Pancreas (tissue), 10 donors: ENCODE data around the gene FADS3. TPM values are rescaled to one million over a fixed set of nuclear protein-coding genes. Genes with fewer than 3 reads are reported as not detected.
A peak's percentile ranks its signal among the peaks of the same experiment; 100 is the strongest.

ENCODE experiments used
- ATAC-seq, 4 donors: fragments of 200-7000 bp; cut with Tn5 transposase; one replicate each; pipeline versions ENCODE4 v1.8.0 to v1.9.1; 2020; ENCODE audit warnings: mild to moderate bottlenecking in 4 of 4, moderate library complexity in 4 of 4
- DNase-seq, 6 donors: peaks; one replicate each; pipeline ENCODE4 v3.0.0-alpha.2; 2020
- FAIRE-seq: peaks from 2 replicates; lab custom pipeline; 2012; peaks lifted over from hg19 to GRCh38; lab: Jason Lieb, UNC
- H3K27ac ChIP-seq, 4 donors: fragments of 200-600 bp; sonication (generic); 1 replicate in 3 of 4; 2 replicates in 1 of 4; pipeline versions ENCODE4 v1.5.0 to v1.8.0; 2020
- H3K27me3 ChIP-seq, 4 donors: fragments of 200-600 bp; one replicate each; pipeline ENCODE4 v1.8.0; 2021
- H3K36me3 ChIP-seq, 3 donors: fragments of 200-600 bp; sonication (generic) in 1 of 3; one replicate each; pipeline versions ENCODE4 v1.5.0 to v1.8.0; 2020 to 2021
- H3K4me1 ChIP-seq, 3 donors: fragments of 200-600 bp; one replicate each; pipeline ENCODE4 v1.8.0; 2021
- H3K4me3 ChIP-seq, 4 donors: fragments of 200-600 bp; sonication (generic) in 2 of 4; one replicate each; pipeline versions ENCODE4 v1.5.0 to v1.8.0; 2020 to 2021
- H3K9me3 ChIP-seq, 4 donors: fragments of 200-600 bp; one replicate each; pipeline ENCODE4 v1.8.0; 2021
- CTCF ChIP-seq, 4 donors: fragments of 200-600 bp; sonication (generic) in 3 of 4; IDR thresholded peaks; one replicate each; pipeline versions ENCODE4 v1.5.0 to v1.8.0; 2021; ENCODE audit warnings: antibody characterized with exemption in 4 of 4
- WGBS, 2 donors: extraction: QIAGEN DNeasy Blood & Tissue Kit; methylation state at CpG; one replicate each; pipeline ENCODE4 v1.1.7; 2013; 5-methylcytosine and 5-hydroxymethylcytosine counted together
- intact Hi-C, 3 donors: fragments of 100-400 bp; cut with DNase I; formaldehyde crosslinking; loops; one replicate each; pipeline versions ENCODE4 v1.11.1 to v1.14.2; 2022
- polyA plus RNA-seq, 2 donors: library from polyadenylated mRNA; stranded (reverse); fragments of 200-250 nt; gene quantifications; one replicate each; pipeline ENCODE4 v1.2.3, GENCODE V29; 2013
- total RNA-seq, 6 donors: library from RNA; stranded (reverse); fragmentation: NEBNext Ultra II Directional in 4 of 6; extraction: Animal tissue kit (Norgen Biotek cat#: 25700) in 4 of 6; gene quantifications; one replicate each; pipeline versions ENCODE4 v1.2.1 to v1.2.4, GENCODE V29; 2021 to 2023
- donor health status: healthy with polysubstance abuse.
- donor health status: DM: no; HTN: no; CAD: no; lungs with moderate emphysema.
- donor health status: DM: no; HTN: no; CAD: no.
- donor health status: control.
- donor health status: control.
- donor health status: Bipolar disorder and iron deficiency.
- donor health status: DM: yes; HTN: yes; CAD: no.
- donor health status: DM: no; HTN: no; CAD: no.
- donor health status: DM: no; HTN: no; CAD: no.
- donor health status: DM: yes; HTN: yes; CAD: no.

The FADS3 gene
- total and polyA plus RNA-seq, 8 donors = 11.2 to 42.7 (median 19.9) TPM

DNA sequence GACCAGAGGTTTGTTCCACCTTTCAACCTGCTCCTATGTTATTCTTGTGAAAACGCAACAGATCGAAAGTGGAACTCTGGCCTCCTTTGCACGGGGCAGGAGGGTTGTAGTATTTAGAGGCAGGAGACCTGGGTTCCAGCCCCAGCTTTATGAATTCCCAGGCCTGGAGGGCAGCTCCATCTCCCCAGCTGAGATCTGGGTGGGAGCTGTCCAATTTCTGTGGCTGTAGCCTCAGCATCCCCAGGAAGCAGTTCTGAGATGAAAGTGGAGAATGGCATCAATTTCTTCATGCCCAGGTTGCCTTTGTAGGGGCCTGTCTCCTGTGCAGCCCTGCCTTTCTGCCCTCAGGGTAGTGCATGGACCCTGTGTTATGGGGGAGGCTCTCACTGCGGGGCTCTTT lies 59.1 kb downstream of the FADS3 start:
- no peaks in the 10 kb centered on the region for H3K9me3 ChIP-seq
- no peak for TF ChIP-seq CTCF (IDR thresholded peaks at IDR 0.05)
- no peaks in the 10 kb centered on the region for H3K27me3 ChIP-seq
- no peak for ATAC-seq
- H3K4me3 ChIP-seq = no peak overlapping the region
- no peak overlapping the region for H3K27ac ChIP-seq
- intact Hi-C loops = no loop called here
- no peaks in the 10 kb centered on the region for H3K36me3 ChIP-seq
- 95% methylated on average over 4 of the region's 4 CpGs for WGBS, 2 donors
- no peak for DNase-seq
- no peak for FAIRE-seq
- peaks cover 0 to 5% (median 2%) of the 10 kb centered on the region in 3 donors for H3K4me1 ChIP-seq

DNA sequence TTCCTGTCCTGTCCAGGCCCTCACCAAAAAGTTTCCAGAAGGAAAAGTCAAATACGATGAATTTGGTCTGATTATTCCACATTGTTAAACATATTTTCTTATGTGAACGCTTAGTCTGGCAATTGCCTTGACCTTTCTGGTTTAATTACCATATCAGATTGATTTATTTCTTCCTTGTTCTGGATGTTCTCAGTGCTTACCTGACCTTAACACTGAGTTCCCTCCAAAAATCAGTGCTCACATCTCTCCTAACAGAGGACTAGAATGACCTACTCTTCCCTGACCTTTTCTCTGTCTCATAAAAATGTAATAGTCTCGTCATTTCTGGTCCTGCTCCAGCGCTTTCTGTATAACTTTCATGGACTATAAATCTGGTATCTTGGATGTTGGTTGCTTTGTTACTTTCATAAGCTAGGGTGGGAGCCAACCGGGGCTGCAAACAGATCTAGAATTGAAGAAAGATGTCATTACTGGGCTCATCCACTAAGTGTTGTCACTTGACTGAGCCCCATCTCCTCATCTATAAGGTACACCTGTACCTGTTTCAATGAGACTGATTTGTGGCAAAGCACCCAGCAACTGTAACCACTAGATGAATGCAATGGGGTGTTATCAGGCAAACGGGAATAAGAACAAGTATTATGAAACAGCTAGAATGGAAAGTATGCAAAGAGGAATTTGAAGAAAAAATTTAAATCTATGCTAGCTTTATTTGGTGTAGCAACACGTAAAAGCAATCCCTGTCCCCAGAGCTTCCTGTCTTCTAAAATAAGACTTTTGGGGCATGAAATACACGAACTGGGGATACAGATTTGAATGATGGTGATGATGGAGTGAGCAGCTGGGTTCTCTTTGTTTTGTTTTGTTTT lies 60.9 kb downstream of the FADS3 start:
- Histone ChIP-seq H3K9me3 (no peaks in the 10 kb centered on the region), H3K27me3 (no peaks in the 10 kb centered on the region), H3K36me3 (no peaks in the 10 kb centered on the region), H3K4me1 (peaks cover 0 to 5% (median 2%) of the 10 kb centered on the region in 3 donors), H3K4me3 (no peak overlapping the region), H3K27ac (no peak overlapping the region)
- DNase-seq (no peak), ATAC-seq (no peak), FAIRE-seq (no peak)
- intact Hi-C loops = no loop called here
- no peak for TF ChIP-seq CTCF (IDR thresholded peaks at IDR 0.05)
- WGBS, 2 donors = 68 to 70% methylated on average over 8 of the region's 8 CpGs

DNA sequence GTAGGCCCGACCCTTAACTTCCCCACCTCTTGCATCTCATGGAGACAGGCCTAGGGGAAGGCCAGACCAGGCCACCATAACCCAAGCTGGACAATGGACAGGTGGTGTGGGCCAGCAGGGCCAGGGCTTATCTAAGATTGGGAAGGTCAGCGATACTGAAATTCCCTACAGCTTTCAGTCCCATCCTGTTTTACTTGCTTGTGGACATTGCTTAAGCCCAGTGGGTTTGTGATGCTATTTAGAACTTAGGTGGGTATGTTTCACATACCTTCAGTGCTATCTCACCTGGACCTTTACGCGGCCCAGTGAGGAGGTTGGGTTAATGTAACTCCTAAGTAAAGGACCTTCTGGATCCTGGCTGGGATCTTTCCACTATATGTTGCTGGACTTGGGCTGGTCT lies 61.5 kb downstream of the FADS3 start:
- DNase-seq (no peak), ATAC-seq (no peak), FAIRE-seq (no peak)
- no peak overlapping the region for H3K27ac ChIP-seq
- peaks cover 0 to 5% (median 2%) of the 10 kb centered on the region in 3 donors for H3K4me1 ChIP-seq
- H3K9me3 ChIP-seq = no peaks in the 10 kb centered on the region
- WGBS, 2 donors = 84 to 85% methylated on average over 4 of the region's 4 CpGs
- H3K27me3 ChIP-seq = no peaks in the 10 kb centered on the region
- H3K4me3 ChIP-seq = no peak overlapping the region
- intact Hi-C loops = no loop called here
- no peak for TF ChIP-seq CTCF (IDR thresholded peaks at IDR 0.05)
- H3K36me3 ChIP-seq = no peaks in the 10 kb centered on the region

DNA sequence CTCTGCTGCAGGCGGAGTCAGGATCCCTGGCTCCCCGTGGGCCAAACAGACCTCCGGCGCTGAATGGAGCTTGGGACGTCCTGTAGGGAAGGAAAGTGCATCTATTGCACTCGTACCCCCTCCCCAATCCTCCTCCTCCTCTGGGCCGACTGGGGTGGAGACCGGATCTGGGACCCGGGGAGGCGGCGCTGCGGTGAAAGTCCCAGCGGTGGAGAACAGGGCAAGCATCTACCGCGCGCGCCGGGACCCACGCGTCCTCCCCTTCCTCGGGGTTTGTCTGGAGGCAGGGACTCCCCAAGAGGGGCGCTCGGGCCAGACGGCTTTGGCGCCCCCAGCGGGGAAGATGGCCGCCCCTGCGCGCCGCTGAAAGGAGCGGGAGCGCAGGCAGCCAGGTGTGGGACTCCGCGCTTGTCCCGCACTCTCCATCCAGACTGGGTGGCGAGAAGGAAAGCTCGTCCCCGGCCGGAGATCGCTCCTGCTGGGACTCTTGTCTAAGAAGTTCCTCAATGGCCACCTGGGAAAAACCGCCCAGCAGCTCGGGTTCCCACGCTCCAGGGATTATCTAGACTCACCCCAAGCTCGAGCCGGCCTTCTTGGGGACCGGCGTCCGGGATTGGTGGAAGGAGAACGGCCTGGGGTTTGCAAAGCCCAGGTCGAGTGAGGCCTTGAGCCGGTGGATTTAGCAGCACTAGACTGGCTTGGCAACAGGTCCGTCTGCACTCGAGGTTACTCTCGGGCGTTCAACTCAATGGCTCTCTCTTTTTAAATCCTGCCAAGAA lies 62.5 kb downstream of the FADS3 start:
- Histone ChIP-seq H3K4me3 (peak overlapping the region; percentile 4 to 58 (median 41)), H3K27me3 (no peaks in the 10 kb centered on the region), H3K27ac (peak overlapping the region in 1 of 4 donors; percentile 67), H3K9me3 (no peaks in the 10 kb centered on the region), H3K36me3 (no peaks in the 10 kb centered on the region), H3K4me1 (peaks cover 0 to 5% (median 2%) of the 10 kb centered on the region in 3 donors)
- intact Hi-C loops = no loop called here
- peak in 2 of 4 donors; percentile 15 to 28 for TF ChIP-seq CTCF (IDR thresholded peaks at IDR 0.05)
- peak in 5 of 6 donors; percentile 44 to 67 (median 45) for DNase-seq
- WGBS, 2 donors = 2 to 5% methylated on average over 46 to 55 of the region's 55 CpGs
- FAIRE-seq = no peak
- peak; percentile 47 to 61 (median 56) for ATAC-seq
